K562 (cell line): ENCODE measurements around the gene CPSF4L. TPM values are rescaled to one million over a fixed set of nuclear protein-coding genes. Genes with fewer than 3 reads are reported as not detected.

Experiments
- CSDE1 ChIP-seq, 2 experiments: fragments of 450-650 bp; IDR thresholded peaks; 2 replicates each; pipeline ENCODE4 v1.6.1; 2016; ENCODE audit warnings: mild to moderate bottlenecking in 1 of 2
- PYGO2 ChIP-seq: fragments of 450-650 bp; IDR thresholded peaks from 2 replicates; pipeline ENCODE4 v1.6.1; 2016; ENCODE audit warnings: mild to moderate bottlenecking, missing genetic modification characterization, moderate library complexity, missing compliant biosample characterization
- SMAD2 ChIP-seq: fragments of 150-350 bp; IDR thresholded peaks from 2 replicates; pipeline ENCODE4 v1.6.1; 2014; ENCODE audit warnings: low read depth, mild to moderate bottlenecking, low read length
- STAT6 ChIP-seq: sonication (generic); formaldehyde crosslinking; IDR thresholded peaks from 2 replicates; pipeline ENCODE4 v1.8.1; 2023; ENCODE audit warnings: mild to moderate bottlenecking, missing genetic modification reagents
- TCFL5 ChIP-seq: fragments of 250-450 bp; sonication (Bioruptor Pico); conservative IDR thresholded peaks from 2 replicates; pipeline ENCODE4 v1.6.1; 2021; ENCODE audit warnings: mild to moderate bottlenecking, moderate library complexity, matching md5 sums
- TSHZ1 ChIP-seq: fragments of 250-450 bp; sonication (Bioruptor Pico); IDR thresholded peaks from 2 replicates; pipeline ENCODE4 v1.4.0; 2020; ENCODE audit warnings: mild to moderate bottlenecking, moderate library complexity
- ZBTB8A ChIP-seq: fragments of 450-650 bp; IDR thresholded peaks from 2 replicates; pipeline ENCODE4 v1.6.1; 2018; ENCODE audit warnings: mild to moderate bottlenecking, moderate library complexity; ENCODE audit not compliant: partially characterized antibody
- ZNF217 ChIP-seq: sonication (generic); formaldehyde crosslinking; IDR thresholded peaks from 2 replicates; pipeline ENCODE4 v1.8.0; 2022; ENCODE audit warnings: mild to moderate bottlenecking, missing genetic modification reagents
- polyA plus RNA-seq, 8 experiments: library from polyadenylated mRNA; depleted of rRNA in 4 of 8; stranded (reverse) in 5 of 8; unstranded in 3 of 8; fragments of >200 nt; fragmentation: Nextera tagmentation in 2 of 8; fragmentation: Illumina TruSeq in 1 of 8; extraction: Ambion mirVana in 2 of 8; extraction: Trizol in 1 of 8; gene quantifications; 2 replicates each; pipeline versions ENCODE4 v1.2.1 to v1.2.3, GENCODE V29; 2011 to 2014; ENCODE audit warnings: inconsistent platforms in 1 of 8, missing spikeins in 1 of 8
- total RNA-seq, 7 experiments: library from RNA; depleted of rRNA in 6 of 7; stranded (reverse); fragments of >200 nt in 6 of 7; fragmentation: Illumina TruSeq in 2 of 7; extraction: Trizol in 2 of 7; gene quantifications; 2 replicates each; pipeline versions ENCODE4 v1.2.1 to v1.2.3, GENCODE V29; 2011 to 2021; ENCODE audit warnings: low replicate concordance in 1 of 7
- TF ChIP-seq, protein P1 (sequence below): sonication (generic); formaldehyde crosslinking; IDR thresholded peaks from 2 replicates; pipeline ENCODE4 v1.8.1; 2022; ENCODE audit warnings: missing genetic modification reagents

The CPSF4L gene
- total and polyA plus RNA-seq, 9 of the 15 experiments (the other 6 are each of a cell fraction or from before 2014, with no cell fraction given) = not detected

DNA sequence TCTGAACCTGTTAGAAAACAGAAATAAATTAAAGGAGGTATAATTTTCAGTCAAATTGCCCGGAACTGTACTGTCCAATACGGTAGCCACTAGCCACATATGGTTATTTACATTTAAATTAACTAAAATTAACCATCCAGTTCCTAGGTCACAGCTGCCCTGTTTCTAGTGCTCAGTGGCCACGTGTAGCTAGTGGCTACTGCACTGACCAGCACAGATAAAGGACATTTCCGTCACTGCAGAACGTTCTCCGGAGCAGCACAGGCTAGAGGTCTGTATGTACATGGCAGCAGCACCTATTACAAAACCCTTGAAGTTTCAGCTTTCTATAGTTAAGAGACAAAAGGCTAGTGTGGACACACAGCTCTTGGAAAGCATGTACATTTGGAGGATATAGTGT is 33.7 kb downstream of the CPSF4L start (continued):
- TF ChIP-seq, protein P1, sequence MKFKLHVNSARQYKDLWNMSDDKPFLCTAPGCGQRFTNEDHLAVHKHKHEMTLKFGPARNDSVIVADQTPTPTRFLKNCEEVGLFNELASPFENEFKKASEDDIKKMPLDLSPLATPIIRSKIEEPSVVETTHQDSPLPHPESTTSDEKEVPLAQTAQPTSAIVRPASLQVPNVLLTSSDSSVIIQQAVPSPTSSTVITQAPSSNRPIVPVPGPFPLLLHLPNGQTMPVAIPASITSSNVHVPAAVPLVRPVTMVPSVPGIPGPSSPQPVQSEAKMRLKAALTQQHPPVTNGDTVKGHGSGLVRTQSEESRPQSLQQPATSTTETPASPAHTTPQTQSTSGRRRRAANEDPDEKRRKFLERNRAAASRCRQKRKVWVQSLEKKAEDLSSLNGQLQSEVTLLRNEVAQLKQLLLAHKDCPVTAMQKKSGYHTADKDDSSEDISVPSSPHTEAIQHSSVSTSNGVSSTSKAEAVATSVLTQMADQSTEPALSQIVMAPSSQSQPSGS (CRISPR knock-in tag) = no peak
- TF ChIP-seq SMAD2 (no peak), TCFL5 (CRISPR knock-in tag) (no peak), ZBTB8A (no peak), STAT6 (no peak), TSHZ1 (no peak), CSDE1 (IDR thresholded peaks at IDR 0.05) (no peak), ZNF217 (CRISPR knock-in tag) (no peak), PYGO2 (tag) (no peak)
